Measurements from ENCODE around the gene RNASEL.
"Not testable (repeated sequence)": the region's sequence is repeated elsewhere in the genome, so short reads cannot be mapped to it uniquely, and the experiment has no call there.

The RNASEL gene

DNA sequence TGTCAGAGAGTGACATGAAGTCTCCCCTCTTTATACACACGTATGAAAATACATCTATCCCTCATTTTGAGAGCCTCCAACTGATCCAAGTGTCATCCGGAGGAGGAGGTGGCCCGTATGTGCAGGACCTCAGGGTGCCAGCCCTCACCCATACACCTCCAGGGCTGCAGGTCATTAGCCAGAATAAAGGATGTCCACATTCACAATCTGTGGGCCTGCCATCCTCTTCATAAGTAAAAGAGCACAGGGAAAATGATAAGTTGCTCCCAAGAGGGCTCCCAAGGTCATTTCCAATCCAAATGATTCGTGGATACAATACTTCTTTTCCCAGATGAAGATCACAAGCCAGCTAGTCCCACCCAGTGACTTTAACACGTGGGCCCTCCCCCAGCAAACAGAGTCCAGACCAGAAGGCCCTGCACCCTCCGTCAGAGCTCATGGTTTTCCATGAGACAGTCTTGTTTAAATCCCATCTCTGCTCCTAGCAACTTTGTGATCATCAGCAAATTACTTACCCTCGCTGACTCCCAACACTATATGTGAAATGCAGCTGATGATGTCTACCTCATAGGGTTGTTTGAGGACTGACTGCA is 28.6 kb downstream of the RNASEL start:
- no peak for DNase-seq

GRCh38 chr1:182556279-182556678 is 32.8 kb downstream of the RNASEL start:
- no peak for DNase-seq

DNA sequence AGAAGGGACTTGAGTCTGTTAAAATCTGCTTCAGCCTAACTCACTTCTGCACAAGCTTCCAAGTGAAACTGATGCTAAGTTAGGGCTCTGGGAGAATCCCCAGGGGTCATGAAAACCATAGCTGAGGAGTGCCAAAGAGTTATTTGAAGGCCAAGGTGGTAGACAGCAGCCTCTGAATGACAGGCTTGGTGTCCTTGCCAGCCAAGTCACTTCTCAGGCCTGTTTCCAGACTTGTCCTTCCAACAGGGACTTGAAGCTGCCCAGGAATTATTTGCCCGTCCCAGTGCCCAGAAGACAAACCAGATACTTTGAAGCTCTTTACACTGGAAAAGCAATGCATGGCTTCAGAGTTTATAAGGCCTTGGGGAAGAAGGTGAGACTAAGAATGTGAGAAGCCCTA is 33.6 kb downstream of the RNASEL start:
- DNase-seq: no peak

DNA sequence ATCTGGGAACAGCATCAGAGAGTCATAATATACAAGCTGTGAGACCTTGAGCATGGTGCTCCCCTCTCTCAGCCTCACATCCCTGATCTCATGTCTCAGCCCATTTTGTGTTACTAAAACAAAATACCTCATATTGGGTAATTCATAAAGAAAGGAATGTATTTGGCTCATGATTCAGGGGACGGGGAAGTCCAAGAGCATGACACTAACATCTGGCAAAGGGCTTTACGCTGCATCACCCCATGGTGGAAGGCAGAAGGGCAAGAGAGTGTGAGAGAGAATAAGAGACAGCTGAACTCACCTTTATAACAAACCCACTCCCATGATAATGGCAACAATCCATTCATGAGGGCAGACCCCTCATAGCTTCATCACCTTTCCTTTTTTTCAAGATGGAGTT is 36.5 kb downstream of the RNASEL start:
- no peak for DNase-seq

- no peak for DNase-seq
Observed at GRCh38 chr1:182549811-182550210, 39.2 kb downstream of the RNASEL start.

- no peak for DNase-seq
Observed at GRCh38 chr1:182549346-182549745, 39.7 kb downstream of the RNASEL start.

GRCh38 chr1:182533896-182534295 is 55.2 kb downstream of the RNASEL start:
- DNase-seq: no peak

- not testable (repeated sequence) for DNase-seq
Observed at GRCh38 chr1:182528206-182528605, 60.9 kb downstream of the RNASEL start.

- DNase-seq: no peak
Observed at GRCh38 chr1:182527680-182528079, 61.4 kb downstream of the RNASEL start.

GRCh38 chr1:182525342-182525741 is 63.7 kb downstream of the RNASEL start:
- no peak for DNase-seq

Data from CD4-positive, alpha-beta T cell treated with Interleukin-1 beta for 1 hour (primary cell).